B cell (primary cell): Measurements from ENCODE around the gene DLG3.

Source experiments
- EZH2 ChIP-seq: IDR thresholded peaks from 2 replicates; pipeline ENCODE4 v1.6.1; 2012; ENCODE audit warnings: borderline replicate concordance, low read depth, mild to moderate bottlenecking, moderate library complexity, low read length; ENCODE audit not compliant: insufficient read depth, poor library complexity, severe bottlenecking
- TF ChIP-seq, protein P1 (sequence below): fragments of 200-600 bp; IDR thresholded peaks from one replicate; pipeline ENCODE4 v1.8.0; 2022; ENCODE audit warnings: antibody characterized with exemption, mild to moderate bottlenecking

DNA sequence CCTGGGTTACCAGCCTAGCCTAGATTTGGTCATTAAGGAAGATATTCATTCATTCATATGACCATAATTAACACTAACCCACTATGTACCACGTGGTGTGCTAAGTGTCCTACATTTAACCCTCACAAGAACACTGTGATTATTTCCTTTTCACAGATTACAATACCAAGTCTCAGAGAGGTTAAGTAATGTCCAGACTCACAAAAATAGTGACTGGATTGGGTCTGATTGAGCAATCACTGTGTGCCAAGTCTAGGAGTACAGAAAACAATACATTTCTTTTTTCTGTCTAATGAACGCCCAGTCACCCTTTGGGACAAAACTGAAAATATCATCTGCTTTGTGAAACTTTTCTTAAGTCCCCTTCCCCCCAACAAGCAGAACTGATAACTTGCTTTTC, 7.6 kb upstream of the DLG3 start:
- TF ChIP-seq, protein P1, sequence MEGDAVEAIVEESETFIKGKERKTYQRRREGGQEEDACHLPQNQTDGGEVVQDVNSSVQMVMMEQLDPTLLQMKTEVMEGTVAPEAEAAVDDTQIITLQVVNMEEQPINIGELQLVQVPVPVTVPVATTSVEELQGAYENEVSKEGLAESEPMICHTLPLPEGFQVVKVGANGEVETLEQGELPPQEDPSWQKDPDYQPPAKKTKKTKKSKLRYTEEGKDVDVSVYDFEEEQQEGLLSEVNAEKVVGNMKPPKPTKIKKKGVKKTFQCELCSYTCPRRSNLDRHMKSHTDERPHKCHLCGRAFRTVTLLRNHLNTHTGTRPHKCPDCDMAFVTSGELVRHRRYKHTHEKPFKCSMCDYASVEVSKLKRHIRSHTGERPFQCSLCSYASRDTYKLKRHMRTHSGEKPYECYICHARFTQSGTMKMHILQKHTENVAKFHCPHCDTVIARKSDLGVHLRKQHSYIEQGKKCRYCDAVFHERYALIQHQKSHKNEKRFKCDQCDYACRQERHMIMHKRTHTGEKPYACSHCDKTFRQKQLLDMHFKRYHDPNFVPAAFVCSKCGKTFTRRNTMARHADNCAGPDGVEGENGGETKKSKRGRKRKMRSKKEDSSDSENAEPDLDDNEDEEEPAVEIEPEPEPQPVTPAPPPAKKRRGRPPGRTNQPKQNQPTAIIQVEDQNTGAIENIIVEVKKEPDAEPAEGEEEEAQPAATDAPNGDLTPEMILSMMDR = no peak
- no peak for TF ChIP-seq EZH2
